IMR-90 (cell line): ENCODE data around the gene RIPPLY3. TPM values are rescaled to one million over a fixed set of nuclear protein-coding genes. Genes with fewer than 3 reads are reported as not detected.

Experiments used
- ATAC-seq: fragments of 200-7000 bp; cut with Tn5 transposase; 2 replicates; pipeline ENCODE4 v1.9.1; 2020; ENCODE audit warnings: low read depth, mild to moderate bottlenecking, moderate library complexity
- BruUV-seq: library from RNA; stranded (reverse); fragments of 400-500 nt; replicated peaks from 2 replicates; lab custom pipeline; 2021; lab: Mats Ljungman, UMichigan
- CTCF ChIA-PET: fragments of 300-600 bp; formaldehyde crosslinking; extraction: SDS; loops from one replicate; lab custom pipeline; 2021; ENCODE audit warnings: antibody characterized with exemption; lab: Yijun Ruan, JAX
- POLR2A ChIA-PET: fragments of 300-600 bp; sonication (Branson Sonifier 250); formaldehyde crosslinking; loops from one replicate; lab custom pipeline; 2022; ENCODE audit warnings: antibody characterized with exemption; ENCODE audit not compliant: unreplicated experiment; lab: Charles Lee
- DNase-seq: peaks from one replicate; pipeline ENCODE4 v3.0.0; 2013
- H2AFZ ChIP-seq: replicated peaks from 2 replicates; pipeline ENCODE3; 2013; ENCODE audit warnings: low read length, mild to moderate bottlenecking; ENCODE audit not compliant: poor library complexity
- H2AK5ac ChIP-seq: 2 replicates; pipeline ENCODE4 v1.6.1; 2013; ENCODE audit warnings: low read depth, low read length, inconsistent platforms
- H2AK9ac ChIP-seq: replicated peaks from 2 replicates; pipeline ENCODE3; 2013; ENCODE audit warnings: mild to moderate bottlenecking, low read depth, low read length, moderate library complexity; ENCODE audit not compliant: poor library complexity
- H2BK120ac ChIP-seq: 2 replicates; pipeline ENCODE4 v1.6.1; 2013; ENCODE audit warnings: low read depth, low read length, inconsistent platforms
- H2BK15ac ChIP-seq: 3 replicates; pipeline ENCODE4 v1.6.1; 2013; ENCODE audit warnings: low read depth, low read length, inconsistent platforms
- H2BK20ac ChIP-seq: 2 replicates; pipeline ENCODE4 v1.6.1; 2013; ENCODE audit warnings: low read depth, mild to moderate bottlenecking, inconsistent platforms, low read length, moderate library complexity
- H2BK5ac ChIP-seq: 2 replicates; pipeline ENCODE4 v1.6.1; 2013; ENCODE audit warnings: mild to moderate bottlenecking, low read depth, low read length, inconsistent platforms; ENCODE audit not compliant: poor library complexity, severe bottlenecking
- H3K14ac ChIP-seq: replicated peaks from 2 replicates; pipeline ENCODE4 v1.6.1; 2013; ENCODE audit warnings: low read depth, low read length, inconsistent platforms
- H3K18ac ChIP-seq: 2 replicates; pipeline ENCODE4 v1.6.1; 2013; ENCODE audit warnings: low read depth, low read length, control low read depth
- H3K23ac ChIP-seq: 2 replicates; pipeline ENCODE4 v1.6.1; 2013; ENCODE audit warnings: low read depth, low read length, inconsistent platforms
- H3K27ac ChIP-seq: 2 replicates; pipeline ENCODE4 v1.5.1; 2013; ENCODE audit warnings: mild to moderate bottlenecking, control low read depth, low read length; ENCODE audit not compliant: insufficient read depth
- H3K27me3 ChIP-seq: 2 replicates; pipeline ENCODE4 v1.6.1; 2013; ENCODE audit warnings: low read length; ENCODE audit not compliant: control insufficient read depth, insufficient read depth
- H3K36me3 ChIP-seq: 2 replicates; pipeline ENCODE4 v1.6.1; 2013; ENCODE audit warnings: low read length, mixed read lengths; ENCODE audit not compliant: control insufficient read depth, insufficient read depth
- H3K4ac ChIP-seq: 2 replicates; pipeline ENCODE4 v1.6.1; 2013; ENCODE audit warnings: low read depth, low read length, inconsistent platforms
- H3K4me1 ChIP-seq: 2 replicates; pipeline ENCODE4 v1.6.1; 2013; ENCODE audit warnings: low read length, mixed read lengths; ENCODE audit not compliant: control insufficient read depth, insufficient read depth
- H3K4me2 ChIP-seq: 2 replicates; pipeline ENCODE4 v1.6.1; 2013; ENCODE audit warnings: low read depth, mild to moderate bottlenecking, control low read depth, low read length, moderate library complexity
- H3K4me3 ChIP-seq: 2 replicates; pipeline ENCODE4 v1.5.1; 2013; ENCODE audit warnings: low read depth, mild to moderate bottlenecking, control low read depth, low read length, moderate library complexity; ENCODE audit not compliant: insufficient read depth
- H3K56ac ChIP-seq: 2 replicates; pipeline ENCODE4 v1.6.1; 2013; ENCODE audit warnings: low read length, inconsistent platforms; ENCODE audit not compliant: insufficient read depth; ENCODE audit errors: extremely low read depth
- H3K79me1 ChIP-seq, 2 experiments: 2 replicates each; pipeline ENCODE4 v1.6.1; 2013; ENCODE audit warnings: low read length in 2 of 2, inconsistent platforms in 1 of 2, low read depth in 1 of 2
- H3K9ac ChIP-seq: 2 replicates; pipeline ENCODE4 v1.6.1; 2013; ENCODE audit warnings: low read depth, low read length, control low read depth
- H3K9me1 ChIP-seq: 2 replicates; pipeline ENCODE4 v1.6.1; 2013; ENCODE audit warnings: low read length, inconsistent platforms; ENCODE audit not compliant: insufficient read depth
- H3K9me3 ChIP-seq: 2 replicates; pipeline ENCODE4 v1.6.1; 2013; ENCODE audit warnings: low read length; ENCODE audit not compliant: control insufficient read depth, insufficient read depth
- H4K20me1 ChIP-seq: 2 replicates; pipeline ENCODE4 v1.6.1; 2013; ENCODE audit warnings: low read length, inconsistent platforms; ENCODE audit not compliant: insufficient read depth
- H4K5ac ChIP-seq: 2 replicates; pipeline ENCODE4 v1.6.1; 2013; ENCODE audit warnings: mild to moderate bottlenecking, low read depth, low read length, control low read depth
- H4K8ac ChIP-seq, 2 experiments: 2 replicates each; pipeline ENCODE4 v1.6.1; 2013; ENCODE audit warnings: low read depth in 2 of 2, low read length in 2 of 2, control low read depth in 1 of 2, inconsistent platforms in 1 of 2
- H4K91ac ChIP-seq: 2 replicates; pipeline ENCODE4 v1.6.1; 2013; ENCODE audit warnings: low read depth, low read length, inconsistent platforms; ENCODE audit not compliant: insufficient read depth
- CEBPB ChIP-seq: IDR thresholded peaks from 2 replicates; pipeline ENCODE4 v1.6.1; 2012; ENCODE audit warnings: low read depth, low read length, improper control_type of control experiment
- CTCF ChIP-seq: conservative IDR thresholded peaks from 2 replicates; pipeline ENCODE4 v1.5.1; 2012; ENCODE audit warnings: mild to moderate bottlenecking, low read depth, low read length, improper control_type of control experiment
- ELK1 ChIP-seq: fragments of 150-350 bp; IDR thresholded peaks from 2 replicates; pipeline ENCODE4 v1.6.1; 2016; ENCODE audit warnings: low read depth, mild to moderate bottlenecking, low read length, moderate library complexity, borderline replicate concordance
- FOS ChIP-seq: fragments of 150-350 bp; IDR thresholded peaks from 2 replicates; pipeline ENCODE4 v1.6.1; 2016; ENCODE audit warnings: low read depth, low read length
- MXI1 ChIP-seq: IDR thresholded peaks from 2 replicates; pipeline ENCODE4 v1.6.1; 2012; ENCODE audit warnings: low read depth, mild to moderate bottlenecking, low read length, moderate library complexity, borderline replicate concordance
- RCOR1 ChIP-seq: IDR thresholded peaks from 2 replicates; pipeline ENCODE4 v1.6.1; 2012; ENCODE audit warnings: mild to moderate bottlenecking, low read length, improper control_type of control experiment; ENCODE audit not compliant: insufficient replicate concordance
- RFX5 ChIP-seq: IDR thresholded peaks from 2 replicates; pipeline ENCODE4 v1.8.0; 2012; ENCODE audit warnings: low read depth, mild to moderate bottlenecking, low read length, moderate library complexity
- WGBS, 2 experiments: methylation state at CpG; one replicate each; pipeline versions ENCODE4 v1.1.5 to v1.1.7; 2013; ENCODE audit warnings: missing lambda C conversion rate in 2 of 2; ENCODE audit not compliant: insufficient read length in 1 of 2; ENCODE audit errors: extremely low coverage in 2 of 2; 5-methylcytosine and 5-hydroxymethylcytosine counted together
- dilution Hi-C: fragments of 300-500 bp; cut with HindIII; formaldehyde crosslinking; loops from one replicate; pipeline ENCODE4 v1.14.3; 2018; ENCODE audit warnings: low sequenced_read_pairs; ENCODE audit not compliant: unreplicated experiment
- in situ Hi-C: fragments of 300-500 bp; cut with MboI; formaldehyde crosslinking; loops from 3 replicates; pipeline ENCODE4 v1.14.3; 2019; ENCODE audit warnings: low sequenced_read_pairs, inconsistent platforms, mixed read lengths
- intact Hi-C: fragments of 100-400 bp; cut with micrococcal nuclease; formaldehyde crosslinking; loops from 2 replicates; pipeline ENCODE4 v1.10.0; 2022
- polyA plus RNA-seq, 3 experiments: library from polyadenylated mRNA; depleted of rRNA; stranded (reverse); fragments of >200 nt; gene quantifications; 2 replicates each; pipeline ENCODE4 v1.2.3, GENCODE V29; 2012; ENCODE audit warnings: low replicate concordance in 1 of 3
- total RNA-seq: library from RNA; depleted of rRNA; stranded (reverse); fragments of >200 nt; gene quantifications from 2 replicates; pipeline ENCODE4 v1.2.3, GENCODE V29; 2012

The RIPPLY3 gene
- total and polyA plus RNA-seq, 2 of the 4 experiments (the other 2 are of a cell fraction) = 0.10 TPM; not detected in 1

- CTCF ChIA-PET = no interaction called here
- Histone ChIP-seq H4K8ac (peak overlapping the region; percentile 80 to 90), H3K56ac (no peak overlapping the region), H4K5ac (peak overlapping the region; percentile 62), H3K18ac (no peak overlapping the region; the same call in 1 of the 2 replicates), H3K36me3 (no peaks in the 10 kb centered on the region), H3K14ac (peak overlapping the region; percentile 93), H2AK9ac (peak overlapping the region; percentile 53), H3K9me3 (peaks cover 2% of the 10 kb centered on the region; the same call in 1 of the 2 replicates), H3K4me3 (peak overlapping the region; percentile 44), H2BK20ac (peak overlapping the region; percentile 10; the same call in 1 of the 2 replicates), H3K9ac (peak overlapping the region; percentile 50), H2AK5ac (peak overlapping the region; percentile 84), H2BK120ac (peak overlapping the region; percentile 77), H3K4me2 (peak overlapping the region; percentile 61), H4K91ac (peak overlapping the region; percentile 55; the same call in 1 of the 2 replicates), H3K4me1 (peaks cover 6% of the 10 kb centered on the region; the same call in 1 of the 2 replicates), H3K27me3 (no peaks in the 10 kb centered on the region; the same call in 1 of the 2 replicates), H2AFZ (peak overlapping the region; percentile 98), H2BK15ac (no peak overlapping the region), H3K79me1 (peaks cover 0 to 8% of the 10 kb centered on the region in 2 experiments; a peak in 1 of 4 replicates), H4K20me1 (no peaks in the 10 kb centered on the region), H3K23ac (peak overlapping the region; percentile 52; the same call in 1 of the 2 replicates), H3K9me1 (0 out of 2 replicates have a peak, but pooled peaks cover 7% of the 10 kb centered on the region), H2BK5ac (peak overlapping the region; percentile 3), H3K4ac (peak overlapping the region; percentile 86), H3K27ac (peak overlapping the region; percentile 51)
- no peak for TF ChIP-seq RFX5
- TF ChIP-seq MXI1 = no peak
- TF ChIP-seq FOS = no peak
- no peak for TF ChIP-seq CEBPB
- no peak for TF ChIP-seq ELK1
- no peak for TF ChIP-seq RCOR1
- no peak for TF ChIP-seq CTCF
- in situ Hi-C loops = no loop called here
- dilution Hi-C loops = no loop called here
- no CpG with 5 or more reads among the region's 21 CpGs for WGBS, 2 experiments
- ATAC-seq (no peak), DNase-seq (no peak)
- POLR2A ChIA-PET = no interaction called here
- BruUV-seq = no TSS peak
- intact Hi-C loops = loop anchor here (1.0 kb wide), 1 partner anchor 486 kb away; no protein-coding TSS in a partner anchor
These were observed 15.8 kb upstream of the RIPPLY3 start for GRCh38 chr21:36990508-36991205.
